Rectal smooth muscle tissue (tissue), 1 donor: Measurements from ENCODE around the gene ANXA11.
"Not testable (repeated sequence)": the region's sequence is repeated elsewhere in the genome, so short reads cannot be mapped to it uniquely, and the experiment has no call there.

Experiments used
- H3K27ac ChIP-seq: one replicate; pipeline ENCODE4 v1.7.0; 2013; ENCODE audit warnings: low read depth, low read length, inconsistent platforms
- H3K27me3 ChIP-seq: one replicate; pipeline ENCODE4 v1.7.0; 2013; ENCODE audit warnings: low read length; ENCODE audit not compliant: control insufficient read depth, insufficient read depth
- H3K36me3 ChIP-seq: one replicate; pipeline ENCODE4 v1.7.0; 2013; ENCODE audit warnings: low read length; ENCODE audit not compliant: control insufficient read depth, insufficient read depth
- H3K4me1 ChIP-seq: one replicate; pipeline ENCODE4 v1.7.0; 2013; ENCODE audit warnings: low read length; ENCODE audit not compliant: control insufficient read depth, insufficient read depth
- H3K4me3 ChIP-seq: one replicate; pipeline ENCODE4 v1.7.0; 2013; ENCODE audit warnings: low read length
- H3K9ac ChIP-seq: one replicate; pipeline ENCODE4 v1.7.0; 2013; ENCODE audit warnings: low read length

Gene ANXA11

DNA sequence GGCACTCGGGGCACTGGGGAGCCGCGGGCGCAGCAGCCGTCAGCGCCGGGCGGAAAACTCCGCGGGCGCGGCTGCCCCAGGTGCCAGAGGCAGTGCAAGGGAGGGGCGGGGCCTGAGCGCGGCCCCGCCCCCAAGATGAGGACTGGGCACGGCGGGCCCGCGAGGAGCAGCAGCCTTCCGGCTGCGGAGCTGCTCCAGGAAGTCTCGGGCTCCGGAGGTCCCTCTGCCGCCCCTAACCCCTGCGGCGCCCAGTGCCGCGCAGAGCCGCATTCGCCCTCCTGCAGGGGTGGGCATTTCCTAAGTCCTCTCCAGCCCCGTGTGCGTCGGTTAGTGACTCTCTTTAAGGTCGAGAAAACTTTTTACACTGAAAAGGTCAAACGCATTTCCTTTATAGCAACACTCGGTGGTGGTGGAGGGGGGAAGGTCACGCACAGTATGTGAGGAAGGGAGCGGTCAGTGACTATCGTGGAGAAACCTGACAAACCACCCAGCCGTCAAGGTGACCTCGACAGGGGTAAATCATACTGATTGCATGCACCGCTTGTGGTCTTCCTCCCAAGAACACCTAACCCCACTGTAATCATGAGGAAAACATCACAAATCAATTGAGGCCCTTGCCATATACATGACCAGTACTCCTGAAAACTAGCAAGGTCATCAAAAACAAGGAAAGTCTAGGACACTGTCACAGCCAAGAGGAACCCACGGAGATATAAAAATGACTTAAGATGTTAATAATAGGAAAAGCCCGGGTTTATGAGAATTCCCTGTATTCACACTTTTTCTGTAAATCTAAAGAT is at the start of gene ANXA11:
ANXA11 (minus strand) TSS at position 61 of the 800 bp plus-strand sequence. CDS start 32,676 bp downstream, outside the sequence.
- H3K4me1 ChIP-seq: peaks cover 26% of the 10 kb centered on the region

DNA sequence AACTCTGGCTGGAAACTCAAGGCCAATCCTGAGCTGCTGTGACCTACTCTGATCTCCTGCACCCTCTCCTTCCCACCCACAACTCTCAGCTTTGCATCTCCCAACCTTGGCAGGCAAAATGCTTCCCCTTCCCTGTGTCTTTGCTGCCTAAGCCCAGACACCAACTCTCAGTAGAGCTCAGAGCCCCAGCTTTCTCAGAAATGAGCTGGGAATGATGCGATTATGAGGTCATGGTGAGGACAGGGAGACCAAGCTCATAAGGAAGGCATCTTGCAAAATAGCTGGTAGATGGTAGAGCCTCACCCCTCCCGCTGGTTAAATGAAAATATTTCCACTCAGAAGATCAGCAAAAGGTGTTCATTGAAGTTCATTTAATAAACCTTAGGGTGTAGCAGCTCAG is 49.4 kb upstream of the ANXA11 start:
- not testable (repeated sequence) for H3K36me3 ChIP-seq, H3K9ac ChIP-seq, H3K27me3 ChIP-seq, H3K4me3 ChIP-seq, H3K4me1 ChIP-seq, H3K27ac ChIP-seq

More for the DNA sequence above, at the start of gene ANXA11:
- H3K27ac ChIP-seq: peak within 1 kb of the TSS; percentile 93
- H3K36me3 ChIP-seq: peaks cover 4% of the 10 kb centered on the region
- H3K4me3 ChIP-seq: peak within 1 kb of the TSS; percentile 78
- H3K27me3 ChIP-seq: no peaks in the 10 kb centered on the region
- H3K9ac ChIP-seq: peak within 1 kb of the TSS; percentile 95

DNA sequence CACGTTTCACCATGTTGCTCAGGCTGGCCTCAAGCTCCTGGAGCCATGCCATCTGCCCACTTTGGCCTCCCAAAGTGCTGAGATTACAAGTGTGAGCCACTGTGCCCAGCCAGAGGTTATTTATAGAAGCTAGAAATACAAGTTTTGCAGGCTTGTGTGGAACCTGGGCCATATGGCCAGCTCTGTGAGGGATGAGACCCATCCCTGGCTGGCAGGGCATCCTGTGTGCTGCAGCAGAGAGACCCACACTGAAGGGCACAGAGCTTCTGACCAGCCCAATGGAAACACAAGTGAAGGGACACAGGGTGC is 48.6 kb upstream of the ANXA11 start:
- H3K27ac ChIP-seq, H3K9ac ChIP-seq, H3K27me3 ChIP-seq, H3K4me1 ChIP-seq, H3K4me3 ChIP-seq, H3K36me3 ChIP-seq: not testable (repeated sequence)

DNA sequence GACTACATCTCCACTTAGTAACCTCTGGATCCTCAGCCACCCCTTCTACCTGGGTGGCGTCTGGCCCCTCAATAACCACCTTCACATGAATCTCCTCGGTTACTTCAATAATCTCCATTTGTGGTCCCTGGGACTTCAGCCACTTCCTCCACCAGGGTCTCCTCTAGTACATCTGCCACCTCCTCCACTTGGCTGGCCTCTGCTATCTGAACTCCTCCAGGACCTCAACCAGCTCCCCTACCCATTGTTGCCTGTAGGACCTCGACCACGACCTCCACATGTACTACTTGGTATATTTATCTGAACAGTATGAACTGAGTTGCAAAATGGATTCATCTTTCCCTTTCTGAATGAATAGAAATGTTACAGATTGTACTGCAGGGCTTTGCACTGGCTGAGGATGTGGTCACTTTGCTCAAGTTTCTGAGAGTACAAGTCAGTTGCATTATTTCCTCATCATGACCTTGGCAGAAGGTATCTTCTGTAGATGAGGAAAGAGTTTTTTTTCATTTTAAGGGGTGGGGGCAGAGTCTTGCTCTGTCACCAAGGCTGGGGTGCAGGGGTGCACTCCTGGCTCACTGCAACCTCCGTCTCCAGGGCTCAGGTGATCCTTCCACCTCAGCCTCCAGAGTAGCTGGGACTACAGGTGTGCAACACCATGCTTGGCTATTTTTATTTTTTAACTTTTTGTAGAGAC is 48.1 kb upstream of the ANXA11 start:
- H3K36me3 ChIP-seq: no peaks in the 10 kb centered on the region
- H3K4me3 ChIP-seq: no peak overlapping the region
- H3K27ac ChIP-seq: no peak overlapping the region
- H3K4me1 ChIP-seq: no peaks in the 10 kb centered on the region
- H3K9ac ChIP-seq: no peak overlapping the region
- no peaks in the 10 kb centered on the region for H3K27me3 ChIP-seq

DNA sequence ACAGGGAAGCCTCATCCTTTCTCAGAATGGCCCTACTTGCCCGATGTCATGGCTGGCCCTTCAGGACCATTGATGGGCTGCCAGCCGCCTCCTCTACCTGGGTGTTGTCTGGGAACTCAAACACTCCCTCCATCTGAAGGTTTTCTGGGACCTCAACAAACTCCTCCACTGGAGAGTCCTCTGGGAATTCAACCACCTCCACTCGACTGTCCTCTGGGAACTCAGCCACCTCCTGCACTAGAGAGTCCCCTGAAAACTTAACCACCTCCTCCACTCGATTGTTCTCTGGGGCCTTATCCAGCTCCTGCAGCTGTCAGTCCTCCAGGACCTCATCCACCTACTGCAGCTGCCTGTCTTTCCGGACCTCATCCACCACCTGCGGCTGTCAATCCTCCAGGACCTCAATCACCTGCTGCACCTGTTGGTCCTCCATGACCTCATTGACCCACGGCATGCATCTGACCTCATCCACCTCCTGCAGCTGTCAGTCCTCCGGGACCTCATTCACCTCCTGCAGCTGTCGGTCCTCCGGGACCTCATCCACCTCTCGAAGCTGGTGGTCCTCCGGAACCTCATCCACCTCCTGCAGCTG is 47.1 kb upstream of the ANXA11 start:
- Histone ChIP-seq H3K27me3 (no peaks in the 10 kb centered on the region), H3K9ac (no peak overlapping the region), H3K4me1 (no peaks in the 10 kb centered on the region), H3K27ac (no peak overlapping the region), H3K36me3 (no peaks in the 10 kb centered on the region), H3K4me3 (no peak overlapping the region)

DNA sequence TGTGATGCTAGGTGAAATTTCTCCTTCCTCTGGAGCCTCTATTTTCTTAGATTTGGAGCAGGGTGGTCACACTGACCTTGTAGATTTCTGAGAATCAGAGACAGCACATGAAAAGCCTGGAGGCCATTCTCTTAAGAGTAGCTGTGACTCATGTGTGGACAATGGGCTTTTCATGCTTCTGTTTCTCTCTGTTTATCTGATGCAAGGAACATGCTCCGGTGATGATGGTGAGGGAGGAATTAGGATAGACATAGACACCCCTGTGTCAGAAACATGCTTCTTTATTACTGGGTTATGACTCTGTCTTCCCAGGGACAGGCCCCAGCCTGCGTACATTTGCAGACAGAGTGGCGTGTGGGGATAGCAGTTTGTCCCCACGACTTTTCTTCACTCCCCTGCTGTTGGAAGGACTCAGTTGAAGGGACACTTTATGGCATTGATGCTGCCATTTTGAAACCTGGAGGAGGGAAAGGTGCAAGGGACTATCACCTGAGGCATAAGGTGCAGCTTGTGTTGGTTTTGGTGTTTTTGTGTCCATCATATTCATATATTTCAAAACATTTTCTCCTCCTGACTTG is 46.5 kb upstream of the ANXA11 start:
- not testable (repeated sequence) for H3K27ac ChIP-seq, H3K27me3 ChIP-seq, H3K4me1 ChIP-seq, H3K36me3 ChIP-seq, H3K4me3 ChIP-seq, H3K9ac ChIP-seq

DNA sequence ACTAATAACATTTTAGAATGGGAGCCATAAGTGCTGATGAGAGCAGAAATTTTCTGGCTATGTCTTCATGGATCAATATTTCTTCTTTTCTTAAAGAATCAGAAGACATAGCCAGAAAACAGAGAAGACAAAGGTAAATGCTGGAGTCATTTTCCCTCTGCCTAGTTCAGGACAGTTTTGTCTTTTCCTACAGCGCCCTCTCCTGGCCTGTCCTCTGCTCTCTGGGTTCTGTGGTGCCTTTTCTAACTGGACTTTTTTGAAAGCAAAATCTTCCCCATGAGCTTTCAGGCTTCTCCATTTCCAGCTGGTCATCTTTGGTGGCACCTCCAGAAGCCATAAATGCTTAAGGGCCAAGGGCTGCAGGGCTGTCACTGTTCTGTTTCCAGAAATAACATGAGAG is 45.1 kb upstream of the ANXA11 start:
- H3K36me3 ChIP-seq, H3K9ac ChIP-seq, H3K27me3 ChIP-seq: not testable (repeated sequence)

DNA sequence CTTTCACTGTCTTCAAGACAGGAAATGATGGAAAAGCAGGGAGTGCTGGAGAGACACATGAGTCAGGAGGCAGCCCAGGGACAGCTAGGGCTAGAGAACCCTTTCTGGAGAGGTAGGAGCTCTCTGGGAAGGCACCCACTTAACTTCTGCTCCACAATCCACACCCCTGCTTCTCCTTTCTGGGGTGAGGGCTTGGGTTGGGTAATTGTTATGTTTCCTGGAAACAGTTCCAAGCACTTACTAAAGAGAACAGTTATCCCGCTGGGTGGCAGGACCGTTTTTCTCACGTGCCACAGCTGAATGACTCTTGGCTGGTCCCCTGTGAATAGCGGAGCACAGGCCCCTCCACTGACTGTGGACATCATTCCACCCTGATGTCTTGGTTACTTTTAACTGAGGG is 44.6 kb upstream of the ANXA11 start:
- H3K4me3 ChIP-seq, H3K27me3 ChIP-seq, H3K9ac ChIP-seq, H3K36me3 ChIP-seq, H3K27ac ChIP-seq, H3K4me1 ChIP-seq: not testable (repeated sequence)

More for the DNA sequence above, 45.1 kb upstream of the ANXA11 start:
- not testable (repeated sequence) for H3K4me1 ChIP-seq, H3K27ac ChIP-seq, H3K4me3 ChIP-seq

DNA sequence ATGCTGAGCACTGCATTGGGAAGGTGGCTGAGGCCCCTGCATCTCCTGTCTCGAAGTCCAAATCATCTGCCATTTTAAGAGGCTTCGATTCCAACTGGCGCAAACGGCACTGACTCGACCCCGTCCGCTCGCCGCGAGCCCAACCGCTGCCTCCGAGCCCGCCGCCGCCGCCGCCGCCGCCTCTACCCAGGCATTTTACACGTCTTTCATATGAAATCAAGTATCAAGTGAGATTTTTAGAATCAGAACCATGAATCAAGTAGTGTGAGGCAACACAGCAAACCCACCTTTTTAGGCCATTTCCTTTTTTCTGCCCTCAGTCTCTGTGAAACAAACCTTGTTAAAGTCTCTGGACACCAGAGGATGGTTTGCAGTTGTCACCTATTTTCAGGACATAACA is 42.3 kb upstream of the ANXA11 start:
- not testable (repeated sequence) for H3K27me3 ChIP-seq, H3K9ac ChIP-seq, H3K4me1 ChIP-seq, H3K4me3 ChIP-seq, H3K27ac ChIP-seq, H3K36me3 ChIP-seq

DNA sequence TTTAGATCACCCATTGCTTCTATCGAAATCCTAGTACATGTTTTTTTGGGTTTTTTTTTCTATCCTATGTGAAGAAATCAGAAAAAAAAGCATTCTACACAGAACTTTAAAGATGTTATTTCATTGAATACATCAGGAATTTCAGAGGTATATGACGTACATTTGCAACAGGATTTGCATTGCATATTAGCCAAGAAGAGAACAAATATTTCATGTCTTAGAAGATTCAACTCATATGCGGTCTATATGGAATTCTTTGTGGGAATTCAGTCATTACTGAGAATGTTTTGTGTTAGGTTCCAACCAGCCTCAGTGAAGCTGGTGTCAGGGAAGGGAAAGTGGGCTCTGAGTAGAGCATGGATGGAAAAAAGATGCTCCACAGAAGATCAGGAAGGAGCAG is 39.0 kb upstream of the ANXA11 start:
- not testable (repeated sequence) for H3K27ac ChIP-seq, H3K4me3 ChIP-seq, H3K27me3 ChIP-seq, H3K9ac ChIP-seq, H3K36me3 ChIP-seq, H3K4me1 ChIP-seq

DNA sequence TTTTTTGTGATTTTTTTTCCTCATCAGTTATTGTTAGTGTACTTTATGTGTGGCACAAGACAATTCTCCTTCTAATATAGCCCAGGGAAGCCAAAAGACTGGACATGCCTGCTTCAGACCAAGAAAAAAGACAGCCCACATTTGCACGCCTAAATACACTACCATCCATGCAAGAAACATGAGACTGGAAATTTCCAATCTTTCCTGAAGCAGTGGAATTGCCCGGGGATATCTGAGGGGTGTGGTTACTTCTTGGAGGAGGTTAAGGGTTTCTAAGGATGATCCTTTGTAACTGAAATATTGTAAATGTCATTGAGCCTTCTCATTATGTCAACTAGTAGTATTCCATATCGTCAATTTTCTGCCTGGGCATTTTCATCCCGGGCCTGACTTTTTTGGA is 37.0 kb upstream of the ANXA11 start:
- H3K27me3 ChIP-seq, H3K36me3 ChIP-seq, H3K4me3 ChIP-seq, H3K9ac ChIP-seq, H3K4me1 ChIP-seq, H3K27ac ChIP-seq: not testable (repeated sequence)

DNA sequence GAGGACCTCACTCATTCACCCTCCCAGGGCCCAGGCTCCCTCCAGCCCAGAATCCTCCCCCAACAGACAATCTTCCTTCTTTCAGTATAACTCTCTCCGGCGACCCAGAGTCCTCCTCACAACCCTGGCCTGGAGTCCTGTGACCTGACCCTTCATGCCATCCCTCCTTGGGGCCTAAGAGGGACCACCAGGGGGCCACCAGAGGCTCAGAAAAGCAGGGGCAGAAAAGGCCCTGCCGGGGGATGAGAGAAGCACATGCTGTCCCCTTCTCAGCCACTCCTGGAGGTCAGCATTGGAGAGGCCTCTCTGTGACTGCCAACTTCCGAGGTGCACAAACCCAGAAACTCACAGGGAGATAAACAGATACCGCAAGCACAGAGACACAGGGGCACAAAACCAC is 31.1 kb upstream of the ANXA11 start:
- H3K4me3 ChIP-seq, H3K27ac ChIP-seq, H3K4me1 ChIP-seq: not testable (repeated sequence)

More for the DNA sequence above, 31.1 kb upstream of the ANXA11 start:
- H3K36me3 ChIP-seq, H3K9ac ChIP-seq, H3K27me3 ChIP-seq: not testable (repeated sequence)
